WTC11 (cell line): Measurements from ENCODE around the gene SLC2A14. TPM values are rescaled to one million over a fixed set of nuclear protein-coding genes. Genes with fewer than 3 reads are reported as not detected.
"Not testable (repeated sequence)": the region's sequence is repeated elsewhere in the genome, so short reads cannot be mapped to it uniquely, and the experiment has no call there.

Source experiments
- ATAC-seq: fragments of 200-7000 bp; cut with Tn5 transposase; 2 replicates; pipeline ENCODE4 v1.10.0; 2021; ENCODE audit warnings: mild to moderate bottlenecking, moderate library complexity
- CTCF ChIA-PET: fragments of 300-600 bp; sonication (Branson Sonifier 250); formaldehyde crosslinking; loops from one replicate; lab custom pipeline; 2021; ENCODE audit warnings: antibody characterized with exemption; lab: Charles Lee
- POLR2A ChIA-PET: fragments of 350-600 bp; sonication (Branson Sonifier 250); formaldehyde crosslinking; loops from one replicate; lab custom pipeline; 2021; ENCODE audit warnings: antibody characterized with exemption; lab: Charles Lee
- DNase-seq: peaks from one replicate; pipeline ENCODE4 v3.0.0; 2021; ENCODE audit warnings: low spot score
- H3K27ac Mint-ChIP-seq: 2 replicates; pipeline ENCODE4 v1.8.0; 2021; ENCODE audit warnings: mixed read lengths
- H3K27me3 Mint-ChIP-seq: 2 replicates; pipeline ENCODE4 v1.8.0; 2021; ENCODE audit warnings: low read depth, mild to moderate bottlenecking, moderate library complexity, mixed read lengths
- H3K36me3 Mint-ChIP-seq: 2 replicates; pipeline ENCODE4 v1.8.0; 2021; ENCODE audit warnings: mixed read lengths
- H3K4me1 Mint-ChIP-seq: 2 replicates; pipeline ENCODE4 v1.8.0; 2022; ENCODE audit warnings: mixed read lengths
- H3K4me3 Mint-ChIP-seq: 2 replicates; pipeline ENCODE4 v1.8.0; 2021; ENCODE audit warnings: mild to moderate bottlenecking, moderate library complexity, mixed read lengths
- H3K9me3 Mint-ChIP-seq: 2 replicates; pipeline ENCODE4 v1.8.0; 2021; ENCODE audit warnings: mixed read lengths
- CREM ChIP-seq: sonication (generic); formaldehyde crosslinking; IDR thresholded peaks from 2 replicates; pipeline ENCODE4 v1.8.1; 2022; ENCODE audit warnings: mild to moderate bottlenecking, missing genetic modification reagents, moderate library complexity
- GABPB1 ChIP-seq: sonication (generic); formaldehyde crosslinking; IDR thresholded peaks from 2 replicates; pipeline ENCODE4 v1.8.1; 2023; ENCODE audit warnings: mild to moderate bottlenecking, missing genetic modification reagents
- MXD4 ChIP-seq: fragments of 250-450 bp; sonication (Bioruptor Pico); IDR thresholded peaks from 2 replicates; pipeline ENCODE4 v1.8.0; 2021; ENCODE audit warnings: mild to moderate bottlenecking, moderate library complexity, borderline replicate concordance
- MYBL2 ChIP-seq: sonication (generic); formaldehyde crosslinking; IDR thresholded peaks from 2 replicates; pipeline ENCODE4 v1.8.1; 2023; ENCODE audit warnings: mild to moderate bottlenecking, moderate library complexity, missing genetic modification reagents
- NFYB ChIP-seq: sonication (generic); formaldehyde crosslinking; conservative IDR thresholded peaks from 2 replicates; pipeline ENCODE4 v1.8.0; 2022; ENCODE audit warnings: low read depth, missing genetic modification reagents
- SP1 ChIP-seq: sonication (generic); formaldehyde crosslinking; conservative IDR thresholded peaks from 2 replicates; pipeline ENCODE4 v1.8.1; 2022; ENCODE audit warnings: missing genetic modification reagents
- TEAD1 ChIP-seq: sonication (generic); formaldehyde crosslinking; IDR thresholded peaks from 2 replicates; pipeline ENCODE4 v1.8.0; 2022; ENCODE audit warnings: mild to moderate bottlenecking, missing genetic modification reagents
- ZBTB21 ChIP-seq: sonication (generic); formaldehyde crosslinking; IDR thresholded peaks from 2 replicates; pipeline ENCODE4 v1.8.1; 2023; ENCODE audit warnings: mild to moderate bottlenecking, missing genetic modification reagents, borderline replicate concordance
- ZNF121 ChIP-seq: sonication (generic); formaldehyde crosslinking; IDR thresholded peaks from 2 replicates; pipeline ENCODE4 v1.8.0; 2023; ENCODE audit warnings: missing genetic modification reagents
- ZNF416 ChIP-seq: fragments of 250-450 bp; sonication (Bioruptor Pico); IDR thresholded peaks from 2 replicates; pipeline ENCODE4 v1.9.0; 2021; ENCODE audit warnings: mild to moderate bottlenecking, inconsistent platforms
- total RNA-seq: library from RNA; stranded (reverse); gene quantifications from 3 replicates; pipeline ENCODE4 v1.2.3, GENCODE V29; 2021
- TF ChIP-seq, protein P1 (sequence below): fragments of 200-600 bp; IDR thresholded peaks from 2 replicates; pipeline ENCODE4 v1.8.0; 2022; ENCODE audit warnings: antibody characterized with exemption
- TF ChIP-seq, protein P2 (sequence below): sonication (generic); formaldehyde crosslinking; IDR thresholded peaks from 2 replicates; pipeline ENCODE4 v1.8.0; 2022; ENCODE audit warnings: mild to moderate bottlenecking, missing genetic modification reagents
- TF ChIP-seq, protein P3 (sequence below): sonication (generic); formaldehyde crosslinking; conservative IDR thresholded peaks from 2 replicates; pipeline ENCODE4 v1.8.1; 2023; ENCODE audit warnings: mild to moderate bottlenecking, low read depth, missing genetic modification reagents, moderate library complexity
- TF ChIP-seq, protein P4 (sequence below): sonication (generic); formaldehyde crosslinking; IDR thresholded peaks from 2 replicates; pipeline ENCODE4 v1.8.1; 2022; ENCODE audit warnings: low read depth, missing genetic modification reagents, borderline replicate concordance

The SLC2A14 gene
- total RNA-seq, 1 experiment from 2014 or later: 24.4 TPM

DNA sequence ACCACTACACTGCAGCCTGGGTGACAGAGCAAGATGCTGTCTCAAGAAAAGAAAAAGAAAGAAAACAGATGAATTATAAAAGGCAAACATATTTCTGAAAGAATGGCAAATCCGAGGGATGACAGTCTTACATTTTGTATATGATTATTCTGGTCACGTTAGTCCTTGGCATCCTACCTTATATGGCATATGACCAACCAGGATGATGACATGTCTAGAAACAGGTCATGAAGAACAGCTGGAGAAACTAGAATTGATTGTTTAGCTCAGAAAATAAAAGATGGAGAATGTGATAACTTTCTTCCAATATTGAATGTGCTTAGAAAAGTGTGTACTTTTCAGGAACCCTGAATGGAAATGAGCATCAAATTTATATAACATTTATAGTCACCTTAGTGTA lies 19.2 kb downstream of the SLC2A14 start (continued):
- TF ChIP-seq, protein P1, sequence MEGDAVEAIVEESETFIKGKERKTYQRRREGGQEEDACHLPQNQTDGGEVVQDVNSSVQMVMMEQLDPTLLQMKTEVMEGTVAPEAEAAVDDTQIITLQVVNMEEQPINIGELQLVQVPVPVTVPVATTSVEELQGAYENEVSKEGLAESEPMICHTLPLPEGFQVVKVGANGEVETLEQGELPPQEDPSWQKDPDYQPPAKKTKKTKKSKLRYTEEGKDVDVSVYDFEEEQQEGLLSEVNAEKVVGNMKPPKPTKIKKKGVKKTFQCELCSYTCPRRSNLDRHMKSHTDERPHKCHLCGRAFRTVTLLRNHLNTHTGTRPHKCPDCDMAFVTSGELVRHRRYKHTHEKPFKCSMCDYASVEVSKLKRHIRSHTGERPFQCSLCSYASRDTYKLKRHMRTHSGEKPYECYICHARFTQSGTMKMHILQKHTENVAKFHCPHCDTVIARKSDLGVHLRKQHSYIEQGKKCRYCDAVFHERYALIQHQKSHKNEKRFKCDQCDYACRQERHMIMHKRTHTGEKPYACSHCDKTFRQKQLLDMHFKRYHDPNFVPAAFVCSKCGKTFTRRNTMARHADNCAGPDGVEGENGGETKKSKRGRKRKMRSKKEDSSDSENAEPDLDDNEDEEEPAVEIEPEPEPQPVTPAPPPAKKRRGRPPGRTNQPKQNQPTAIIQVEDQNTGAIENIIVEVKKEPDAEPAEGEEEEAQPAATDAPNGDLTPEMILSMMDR: no peak
- no peak for TF ChIP-seq NFYB (CRISPR knock-in tag)
- TF ChIP-seq MXD4: no peak
- no peak for TF ChIP-seq ZNF121
- no peak for TF ChIP-seq TEAD1 (CRISPR knock-in tag)
- TF ChIP-seq MYBL2: no peak

DNA sequence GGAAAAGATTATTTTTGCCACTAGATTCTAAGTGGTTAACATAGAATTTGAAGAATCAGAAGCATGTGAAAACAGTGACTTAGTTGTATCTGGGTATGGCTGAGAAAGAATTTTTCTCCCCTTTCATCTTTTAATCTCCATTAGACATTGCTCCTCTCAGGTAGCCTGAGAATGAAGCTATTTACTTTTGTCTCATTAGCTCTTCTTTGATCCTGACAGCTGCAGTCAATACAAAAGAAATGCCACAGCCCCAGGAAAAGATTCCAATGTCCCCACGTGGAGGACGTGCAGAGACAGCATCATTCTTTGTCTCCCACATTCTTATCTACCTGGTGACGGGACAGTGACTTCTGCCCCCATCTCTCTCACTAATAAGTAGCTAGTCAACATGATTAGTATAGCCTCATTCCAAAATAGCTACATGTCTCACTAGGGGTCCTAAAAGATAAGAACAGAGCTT lies 21.1 kb downstream of the SLC2A14 start:
- CTCF ChIA-PET, H3K9me3 Mint-ChIP-seq, H3K27me3 Mint-ChIP-seq, H3K4me3 Mint-ChIP-seq, DNase-seq: not testable (repeated sequence)
- peaks cover 16% of the 10 kb centered on the region; the same call in 1 of the 2 replicates for H3K36me3 Mint-ChIP-seq
- POLR2A ChIA-PET: interaction anchor here (1.0 kb wide), 1 partner anchor 109 kb away, joined by 3 read pairs; no protein-coding TSS in a partner anchor
- peak overlapping the region; percentile 93 for H3K27ac Mint-ChIP-seq
- ATAC-seq: peak; percentile 65
- H3K4me1 Mint-ChIP-seq: peaks cover 50% of the 10 kb centered on the region

DNA sequence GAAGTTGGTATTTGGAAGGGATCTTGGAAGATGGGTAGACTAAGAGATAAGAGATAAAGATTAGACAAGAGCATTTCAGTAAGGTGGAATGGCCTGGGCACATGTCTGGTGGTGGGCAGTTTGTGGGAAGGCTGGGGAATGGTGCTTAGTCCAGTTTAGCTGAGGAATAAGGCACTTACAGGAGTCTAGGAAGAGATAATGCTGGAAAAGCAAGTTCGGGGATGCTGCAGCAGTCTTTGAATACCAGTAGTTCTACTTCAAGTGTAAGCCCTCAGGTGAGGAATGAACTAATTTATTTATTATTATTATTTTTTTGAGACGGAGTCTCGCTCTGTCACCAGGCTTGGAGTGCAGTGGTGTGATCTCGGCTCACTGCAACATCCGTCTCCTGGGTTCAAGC lies 22.6 kb downstream of the SLC2A14 start:
- H3K4me3 Mint-ChIP-seq: not testable (repeated sequence)

DNA sequence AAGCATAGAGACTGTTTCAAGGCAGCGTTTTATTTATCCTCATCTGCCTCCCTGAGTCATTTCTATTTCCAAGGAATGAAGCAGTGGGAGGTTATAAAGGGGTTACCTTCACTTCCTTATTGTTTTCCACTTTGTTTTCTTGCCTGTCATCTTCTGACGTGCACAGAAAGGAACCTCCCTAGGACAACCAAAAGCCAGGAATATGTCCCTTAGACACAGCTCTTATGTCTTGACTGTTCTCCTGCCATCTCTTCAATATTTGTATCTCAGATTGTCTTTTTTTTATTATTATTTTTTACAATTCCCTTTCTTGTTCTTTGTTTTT lies 24.7 kb downstream of the SLC2A14 start:
- DNase-seq, H3K27me3 Mint-ChIP-seq, H3K9me3 Mint-ChIP-seq, H3K4me3 Mint-ChIP-seq, POLR2A ChIA-PET, CTCF ChIA-PET, ATAC-seq: not testable (repeated sequence)
- Mint-ChIP-seq H3K36me3 (peaks cover 12% of the 10 kb centered on the region; the same call in 1 of the 2 replicates), H3K27ac (peak overlapping the region; percentile 96), H3K4me1 (peaks cover 72% of the 10 kb centered on the region)

More for the DNA sequence above, 22.6 kb downstream of the SLC2A14 start:
- Mint-ChIP-seq H3K4me1 (peaks cover 59% of the 10 kb centered on the region), H3K27ac (peak overlapping the region; percentile 75), H3K36me3 (peaks cover 12% of the 10 kb centered on the region; the same call in 1 of the 2 replicates)
- H3K9me3 Mint-ChIP-seq, CTCF ChIA-PET, ATAC-seq, H3K27me3 Mint-ChIP-seq, DNase-seq: not testable (repeated sequence)
- POLR2A ChIA-PET: interaction anchor here (0.6 kb wide), 1 partner anchor 12 kb away, joined by 3 read pairs; no protein-coding TSS in a partner anchor

DNA sequence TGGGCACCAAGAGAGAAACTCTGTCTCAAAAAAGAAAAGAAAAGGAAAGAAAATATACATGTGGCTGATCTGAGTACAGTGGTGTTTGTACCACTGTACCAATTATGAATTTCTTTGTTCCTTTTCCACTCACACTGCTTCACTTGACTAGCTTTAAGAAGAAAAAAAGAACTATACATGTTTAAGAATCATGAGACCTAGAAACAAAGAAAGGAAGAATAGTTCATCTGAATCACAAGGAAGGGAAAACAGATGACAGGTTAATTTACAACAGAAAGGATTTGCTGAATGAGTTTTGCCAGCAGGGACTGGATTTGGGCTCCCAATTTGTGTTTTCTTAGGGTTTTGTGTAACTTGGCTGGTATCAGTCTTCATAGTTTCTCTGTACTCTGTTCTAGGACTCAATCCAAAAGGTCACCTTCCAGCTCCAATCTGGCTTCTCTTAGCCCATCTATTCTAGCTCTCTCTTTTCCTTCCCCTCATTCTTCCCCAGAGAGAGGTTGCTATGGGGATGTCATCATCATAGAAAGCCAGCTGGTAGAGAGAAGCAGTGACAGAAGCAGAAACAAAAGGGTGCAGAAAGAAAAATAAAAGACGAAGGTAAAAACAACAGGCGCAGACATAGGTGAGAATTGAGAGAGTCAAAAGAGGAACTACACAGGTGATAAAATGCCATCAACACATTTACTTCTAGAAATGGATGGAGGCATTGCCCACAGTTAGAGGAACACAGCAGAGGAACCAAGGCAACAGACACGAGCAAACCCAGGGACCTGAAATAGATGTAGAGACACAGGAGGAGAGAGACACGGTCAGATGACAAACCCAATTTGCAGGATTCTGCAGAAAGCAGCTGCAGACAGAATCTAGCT lies 25.3 kb downstream of the SLC2A14 start:
- DNase-seq, POLR2A ChIA-PET, H3K27me3 Mint-ChIP-seq, H3K9me3 Mint-ChIP-seq: not testable (repeated sequence)
- ATAC-seq: peak; percentile 50
- CTCF ChIA-PET: interaction anchor here (0.8 kb wide), 1 partner anchor 86 kb away, joined by 3 read pairs; no protein-coding TSS in a partner anchor
- peaks cover 72% of the 10 kb centered on the region for H3K4me1 Mint-ChIP-seq
- H3K36me3 Mint-ChIP-seq: peaks cover 12% of the 10 kb centered on the region; the same call in 1 of the 2 replicates
- H3K27ac Mint-ChIP-seq: peak overlapping the region; percentile 96
- H3K4me3 Mint-ChIP-seq: peak overlapping the region; percentile 1

DNA sequence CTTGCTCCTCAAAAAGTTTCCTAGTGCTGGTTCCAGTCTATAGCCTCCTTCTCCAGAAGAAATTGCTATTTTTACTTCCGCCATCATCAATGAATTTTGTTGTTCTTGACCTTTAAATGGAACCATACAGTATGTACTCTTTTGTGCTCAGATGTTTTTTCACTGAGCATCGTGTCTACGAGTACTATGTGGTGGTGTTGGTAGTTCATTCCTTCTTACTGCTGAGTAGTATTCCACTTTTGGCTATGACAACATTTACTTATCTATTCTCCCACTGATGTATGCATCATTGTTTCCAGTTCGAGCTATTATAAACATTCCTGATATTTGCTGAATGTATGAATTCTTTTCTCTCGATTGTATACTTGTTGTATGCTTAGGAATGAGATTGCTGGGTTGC lies 28.6 kb downstream of the SLC2A14 start:
- ATAC-seq (no peak), DNase-seq (no peak)
- H3K27me3 Mint-ChIP-seq: no peaks in the 10 kb centered on the region
- ChIA-PET CTCF (interaction anchor here (1.1 kb wide), 1 partner anchor 38 kb away, joined by 3 read pairs; no protein-coding TSS in a partner anchor), POLR2A (interaction anchor here (0.7 kb wide), 1 partner anchor 198 kb away, joined by 4 read pairs; no protein-coding TSS in a partner anchor)
- H3K4me3 Mint-ChIP-seq: no peak overlapping the region
- H3K27ac Mint-ChIP-seq: peak overlapping the region; percentile 77
- H3K36me3 Mint-ChIP-seq: 0 out of 2 replicates have a peak, but pooled peaks cover 3% of the 10 kb centered on the region
- peaks cover 64% of the 10 kb centered on the region for H3K4me1 Mint-ChIP-seq
- H3K9me3 Mint-ChIP-seq: no peaks in the 10 kb centered on the region
- TF ChIP-seq, protein P2, sequence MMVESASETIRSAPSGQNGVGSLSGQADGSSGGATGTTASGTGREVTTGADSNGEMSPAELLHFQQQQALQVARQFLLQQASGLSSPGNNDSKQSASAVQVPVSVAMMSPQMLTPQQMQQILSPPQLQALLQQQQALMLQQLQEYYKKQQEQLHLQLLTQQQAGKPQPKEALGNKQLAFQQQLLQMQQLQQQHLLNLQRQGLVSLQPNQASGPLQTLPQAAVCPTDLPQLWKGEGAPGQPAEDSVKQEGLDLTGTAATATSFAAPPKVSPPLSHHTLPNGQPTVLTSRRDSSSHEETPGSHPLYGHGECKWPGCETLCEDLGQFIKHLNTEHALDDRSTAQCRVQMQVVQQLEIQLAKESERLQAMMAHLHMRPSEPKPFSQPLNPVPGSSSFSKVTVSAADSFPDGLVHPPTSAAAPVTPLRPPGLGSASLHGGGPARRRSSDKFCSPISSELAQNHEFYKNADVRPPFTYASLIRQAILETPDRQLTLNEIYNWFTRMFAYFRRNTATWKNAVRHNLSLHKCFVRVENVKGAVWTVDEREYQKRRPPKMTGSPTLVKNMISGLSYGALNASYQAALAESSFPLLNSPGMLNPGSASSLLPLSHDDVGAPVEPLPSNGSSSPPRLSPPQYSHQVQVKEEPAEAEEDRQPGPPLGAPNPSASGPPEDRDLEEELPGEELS (CRISPR knock-in tag): no peak
- TF ChIP-seq, protein P3, sequence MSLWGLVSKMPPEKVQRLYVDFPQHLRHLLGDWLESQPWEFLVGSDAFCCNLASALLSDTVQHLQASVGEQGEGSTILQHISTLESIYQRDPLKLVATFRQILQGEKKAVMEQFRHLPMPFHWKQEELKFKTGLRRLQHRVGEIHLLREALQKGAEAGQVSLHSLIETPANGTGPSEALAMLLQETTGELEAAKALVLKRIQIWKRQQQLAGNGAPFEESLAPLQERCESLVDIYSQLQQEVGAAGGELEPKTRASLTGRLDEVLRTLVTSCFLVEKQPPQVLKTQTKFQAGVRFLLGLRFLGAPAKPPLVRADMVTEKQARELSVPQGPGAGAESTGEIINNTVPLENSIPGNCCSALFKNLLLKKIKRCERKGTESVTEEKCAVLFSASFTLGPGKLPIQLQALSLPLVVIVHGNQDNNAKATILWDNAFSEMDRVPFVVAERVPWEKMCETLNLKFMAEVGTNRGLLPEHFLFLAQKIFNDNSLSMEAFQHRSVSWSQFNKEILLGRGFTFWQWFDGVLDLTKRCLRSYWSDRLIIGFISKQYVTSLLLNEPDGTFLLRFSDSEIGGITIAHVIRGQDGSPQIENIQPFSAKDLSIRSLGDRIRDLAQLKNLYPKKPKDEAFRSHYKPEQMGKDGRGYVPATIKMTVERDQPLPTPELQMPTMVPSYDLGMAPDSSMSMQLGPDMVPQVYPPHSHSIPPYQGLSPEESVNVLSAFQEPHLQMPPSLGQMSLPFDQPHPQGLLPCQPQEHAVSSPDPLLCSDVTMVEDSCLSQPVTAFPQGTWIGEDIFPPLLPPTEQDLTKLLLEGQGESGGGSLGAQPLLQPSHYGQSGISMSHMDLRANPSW (CRISPR knock-in tag): no peak
- TF ChIP-seq SP1 (no peak), CREM (no peak), ZNF416 (CRISPR knock-in tag) (no peak), ZBTB21 (CRISPR knock-in tag) (no peak), GABPB1 (CRISPR knock-in tag) (no peak)
- TF ChIP-seq, protein P4, sequence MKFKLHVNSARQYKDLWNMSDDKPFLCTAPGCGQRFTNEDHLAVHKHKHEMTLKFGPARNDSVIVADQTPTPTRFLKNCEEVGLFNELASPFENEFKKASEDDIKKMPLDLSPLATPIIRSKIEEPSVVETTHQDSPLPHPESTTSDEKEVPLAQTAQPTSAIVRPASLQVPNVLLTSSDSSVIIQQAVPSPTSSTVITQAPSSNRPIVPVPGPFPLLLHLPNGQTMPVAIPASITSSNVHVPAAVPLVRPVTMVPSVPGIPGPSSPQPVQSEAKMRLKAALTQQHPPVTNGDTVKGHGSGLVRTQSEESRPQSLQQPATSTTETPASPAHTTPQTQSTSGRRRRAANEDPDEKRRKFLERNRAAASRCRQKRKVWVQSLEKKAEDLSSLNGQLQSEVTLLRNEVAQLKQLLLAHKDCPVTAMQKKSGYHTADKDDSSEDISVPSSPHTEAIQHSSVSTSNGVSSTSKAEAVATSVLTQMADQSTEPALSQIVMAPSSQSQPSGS: no peak
